K562 (cell line): Measurements from ENCODE around the gene WDPCP.

ENCODE experiments used
- CREB1 ChIP-seq, 2 experiments: sonication (generic) in 1 of 2; formaldehyde crosslinking in 1 of 2; IDR thresholded peaks; 2 replicates each; pipeline versions ENCODE4 v1.6.1 to v1.8.0; 2012 to 2022; ENCODE audit warnings: inconsistent platforms in 1 of 2, mild to moderate bottlenecking in 1 of 2, missing genetic modification reagents in 1 of 2, moderate library complexity in 1 of 2
- FOS ChIP-seq: IDR thresholded peaks from 3 replicates; pipeline ENCODE4 v1.6.1; 2011; ENCODE audit not compliant: insufficient read length; ENCODE audit errors: extremely low read depth
- GABPA ChIP-seq: fragments of 200-800 bp; sonication (Bioruptor generic); conservative IDR thresholded peaks from 2 replicates; pipeline ENCODE4 v1.6.1; 2016; ENCODE audit warnings: low read depth, missing genetic modification characterization, missing compliant biosample characterization
- POLR2A ChIP-seq: fragments of 450-650 bp; conservative IDR thresholded peaks from 2 replicates; pipeline ENCODE4 v1.6.1; 2016
- REST ChIP-seq, 2 experiments: fragments of 450-650 bp; formaldehyde crosslinking in 1 of 2; IDR thresholded peaks; 2 replicates each; pipeline versions ENCODE4 v1.4.0 to v1.6.1; 2014 to 2020; ENCODE audit warnings: mild to moderate bottlenecking in 2 of 2, borderline replicate concordance in 1 of 2, low read depth in 1 of 2
- TAF15 ChIP-seq: fragments of 200-400 bp; formaldehyde crosslinking; IDR thresholded peaks from 2 replicates; pipeline ENCODE4 v1.6.1; 2017; ENCODE audit warnings: mild to moderate bottlenecking, low read depth, low read length, moderate library complexity
- ZNF197 ChIP-seq: fragments of 200-800 bp; sonication (Bioruptor generic); IDR thresholded peaks from 2 replicates; pipeline ENCODE4 v1.6.1; 2016; ENCODE audit warnings: low read depth, missing genetic modification characterization, missing compliant biosample characterization

- TF ChIP-seq ZNF197: no peak
- no peak for TF ChIP-seq TAF15
- TF ChIP-seq REST (IDR thresholded peaks at IDR 0.05; ENCODE audit: borderline replicate concordance): no peak
- TF ChIP-seq REST (CRISPR knock-in tag; IDR thresholded peaks at IDR 0.05; ENCODE audit: low read depth): no peak
- no peak for TF ChIP-seq CREB1 (IDR thresholded peaks at IDR 0.05)
- no peak for TF ChIP-seq CREB1 (CRISPR knock-in tag; IDR thresholded peaks at IDR 0.05)
- no peak for TF ChIP-seq FOS
- TF ChIP-seq POLR2A: no peak
- no peak for TF ChIP-seq GABPA (tag)
These were observed 223.4 kb downstream of the WDPCP start for GRCh38 chr2:63364866-63365265.
